ENCODE data around the gene FAR2. TPM values are rescaled to one million over a fixed set of nuclear protein-coding genes. Genes with fewer than 3 reads are reported as not detected.

Gene FAR2
- total and polyA plus RNA-seq, 7 donors = 0.75 to 1.9 (median 1.6) TPM

- TF ChIP-seq CTCF (IDR thresholded peaks at IDR 0.05) = no peak
- DNase-seq (no peak), ATAC-seq (no peak)
- 94 to 99% (median 98%) methylated on average over 1 of the region's 1 CpG for WGBS, 3 donors
- Histone ChIP-seq H3K27me3 (ENCODE audit: insufficient read depth in 3 of 3, low read length in 2 of 3) (no peaks in the 10 kb centered on the region), H3K4me1 (no peaks in the 10 kb centered on the region), H3K36me3 (ENCODE audit: insufficient read depth in 1 of 2, low read depth in 1 of 2) (no peaks in the 10 kb centered on the region), H3K27ac (no peak overlapping the region), H3K4me3 (no peak overlapping the region), H3K9me3 (no peaks in the 10 kb centered on the region)
- intact Hi-C loops (cut with DNase I) = no loop called here
These were observed 73.1 kb downstream of the FAR2 start for GRCh38 chr12:29222200-29222599.

- intact Hi-C loops (cut with DNase I) = no loop called here
- WGBS, 3 donors = 64 to 88% (median 66%) methylated on average over 2 of the region's 2 CpGs
These were observed 74.3 kb downstream of the FAR2 start for GRCh38 chr12:29223426-29223825.

GRCh38 chr12:29223956-29224543 lies 75.0 kb downstream of the FAR2 start:
- Histone ChIP-seq H3K4me3 (no peak overlapping the region), H3K27ac (no peak overlapping the region), H3K9me3 (no peaks in the 10 kb centered on the region), H3K36me3 (ENCODE audit: insufficient read depth in 1 of 2, low read depth in 1 of 2) (no peaks in the 10 kb centered on the region), H3K27me3 (ENCODE audit: insufficient read depth in 3 of 3, low read length in 2 of 3) (no peaks in the 10 kb centered on the region), H3K4me1 (no peaks in the 10 kb centered on the region)
- TF ChIP-seq CTCF (IDR thresholded peaks at IDR 0.05) = no peak
- intact Hi-C loops (cut with DNase I) = no loop called here
- DNase-seq (no peak), ATAC-seq (no peak)
- 72 to 75% (median 73%) methylated on average over 2 of the region's 2 CpGs for WGBS, 3 donors

More at GRCh38 chr12:29223426-29223825, 74.3 kb downstream of the FAR2 start:
- DNase-seq (no peak), ATAC-seq (no peak)
- Histone ChIP-seq H3K27me3 (ENCODE audit: insufficient read depth in 3 of 3, low read length in 2 of 3) (no peaks in the 10 kb centered on the region), H3K4me3 (no peak overlapping the region), H3K9me3 (no peaks in the 10 kb centered on the region), H3K27ac (no peak overlapping the region), H3K4me1 (no peaks in the 10 kb centered on the region), H3K36me3 (ENCODE audit: insufficient read depth in 1 of 2, low read depth in 1 of 2) (no peaks in the 10 kb centered on the region)
- TF ChIP-seq CTCF (IDR thresholded peaks at IDR 0.05) = no peak

- Histone ChIP-seq H3K27me3 (ENCODE audit: insufficient read depth in 3 of 3, low read length in 2 of 3) (no peaks in the 10 kb centered on the region), H3K9me3 (no peaks in the 10 kb centered on the region), H3K27ac (no peak overlapping the region), H3K4me1 (no peaks in the 10 kb centered on the region), H3K4me3 (no peak overlapping the region), H3K36me3 (ENCODE audit: insufficient read depth in 1 of 2, low read depth in 1 of 2) (no peaks in the 10 kb centered on the region)
- intact Hi-C loops (cut with DNase I) = no loop called here
- DNase-seq (no peak), ATAC-seq (no peak)
- no peak for TF ChIP-seq CTCF (IDR thresholded peaks at IDR 0.05)
- WGBS, 3 donors = 68 to 86% (median 71%) methylated on average over 4 of the region's 4 CpGs
These were observed 75.5 kb downstream of the FAR2 start for GRCh38 chr12:29224572-29224971.

GRCh38 chr12:29225834-29226233 lies 76.8 kb downstream of the FAR2 start:
- Histone ChIP-seq H3K27me3 (ENCODE audit: insufficient read depth in 3 of 3, low read length in 2 of 3) (no peaks in the 10 kb centered on the region), H3K9me3 (no peaks in the 10 kb centered on the region), H3K36me3 (ENCODE audit: insufficient read depth in 1 of 2, low read depth in 1 of 2) (no peaks in the 10 kb centered on the region), H3K4me3 (no peak overlapping the region), H3K4me1 (no peaks in the 10 kb centered on the region), H3K27ac (no peak overlapping the region)
- ATAC-seq (no peak), DNase-seq (no peak)
- WGBS, 3 donors = 65 to 88% (median 84%) methylated on average over 2 of the region's 2 CpGs
- TF ChIP-seq CTCF (IDR thresholded peaks at IDR 0.05) = no peak
- intact Hi-C loops (cut with DNase I) = no loop called here

Measured in psoas muscle (tissue), 8 donors.